NCI-H524 (cell line): ENCODE results near the gene TMEM52B.
"Not testable (repeated sequence)": the region's sequence is repeated elsewhere in the genome, so short reads cannot be mapped to it uniquely, and the experiment has no call there.

ENCODE experiments used
- DNase-seq, 2 experiments: peaks; one replicate each; lab custom pipeline; 2025; lab: John Stamatoyannopoulos, UW

Gene TMEM52B

GRCh38 chr12:10171973-10172728, 6.7 kb upstream of the TMEM52B start, which contains the start of gene OLR1:
Gene OLR1, minus strand, starts transcription at chr12:10172132. Its CDS starts 55 bp downstream, at chr12:10172077.
- no peak for DNase-seq

GRCh38 chr12:10174986-10175614, 3.7 kb upstream of the TMEM52B start:
- no peak for DNase-seq

GRCh38 chr12:10175846-10176636, 2.8 kb upstream of the TMEM52B start:
- DNase-seq, result no peak

GRCh38 chr12:10179776-10180181, 947 bp downstream of the TMEM52B start:
- DNase-seq, result no peak

- DNase-seq, result no peak
Measured at GRCh38 chr12:10182354-10183049, 3.7 kb downstream of the TMEM52B start.

- no peak for DNase-seq
Measured at GRCh38 chr12:10184261-10184843, 5.5 kb downstream of the TMEM52B start.

GRCh38 chr12:10186299-10186698, 7.5 kb downstream of the TMEM52B start:
- DNase-seq, result no peak

- DNase-seq, result not testable (repeated sequence)
Measured at GRCh38 chr12:10186958-10187357, 8.1 kb downstream of the TMEM52B start.

- no peak for DNase-seq
Measured at GRCh38 chr12:10189653-10190052, 10.8 kb downstream of the TMEM52B start.

- DNase-seq, result peak in 1 of 2 experiments; percentile 44
Measured at GRCh38 chr12:10190558-10191388, 11.9 kb downstream of the TMEM52B start.

GRCh38 chr12:10191865-10192264, 13.0 kb downstream of the TMEM52B start:
- no peak for DNase-seq

GRCh38 chr12:10194160-10194670, 15.4 kb downstream of the TMEM52B start:
- DNase-seq, result no peak

- no peak for DNase-seq
Measured at GRCh38 chr12:10196210-10196609, 17.4 kb downstream of the TMEM52B start.

GRCh38 chr12:10197879-10198278, 19.0 kb downstream of the TMEM52B start:
- DNase-seq, result no peak

GRCh38 chr12:10204495-10204894, 25.7 kb downstream of the TMEM52B start:
- DNase-seq, result not testable (repeated sequence)

- no peak for DNase-seq
Measured at GRCh38 chr12:10205220-10205807, 26.5 kb downstream of the TMEM52B start.

GRCh38 chr12:10207136-10207535, 28.3 kb downstream of the TMEM52B start:
- DNase-seq, result no peak

- DNase-seq, result no peak
Measured at GRCh38 chr12:10210225-10210624, 31.4 kb downstream of the TMEM52B start.

- no peak for DNase-seq
Measured at GRCh38 chr12:10211101-10211939, 32.5 kb downstream of the TMEM52B start.
